Activated naive CD8-positive, alpha-beta T cell (primary cell): Measurements from ENCODE around the gene GUCA2A.

ENCODE experiments used
- H3K27ac Mint-ChIP-seq: one replicate; pipeline ENCODE4 v1.8.0; 2021; ENCODE audit warnings: mixed read lengths
- H3K27me3 Mint-ChIP-seq: one replicate; pipeline ENCODE4 v1.8.0; 2021; ENCODE audit warnings: mixed read lengths
- H3K36me3 Mint-ChIP-seq: one replicate; pipeline ENCODE4 v1.8.0; 2021; ENCODE audit warnings: mixed read lengths
- H3K4me1 Mint-ChIP-seq: one replicate; pipeline ENCODE4 v1.8.0; 2021; ENCODE audit warnings: low read depth, mixed read lengths
- H3K4me3 Mint-ChIP-seq: one replicate; pipeline ENCODE4 v1.8.0; 2021; ENCODE audit warnings: mild to moderate bottlenecking, mixed read lengths
- H3K9me3 Mint-ChIP-seq: one replicate; pipeline ENCODE4 v1.8.0; 2021; ENCODE audit warnings: low read depth, mixed read lengths

The GUCA2A gene

GRCh38 chr1:42136466-42136865, 28.1 kb downstream of the GUCA2A start:
- no peaks in the 10 kb centered on the region for H3K27me3 Mint-ChIP-seq
- no peaks in the 10 kb centered on the region for H3K9me3 Mint-ChIP-seq
- no peak overlapping the region for H3K27ac Mint-ChIP-seq
- H3K36me3 Mint-ChIP-seq: no peaks in the 10 kb centered on the region
- H3K4me3 Mint-ChIP-seq: no peak overlapping the region
- H3K4me1 Mint-ChIP-seq: no peaks in the 10 kb centered on the region

GRCh38 chr1:42135426-42135825, 29.1 kb downstream of the GUCA2A start:
- Mint-ChIP-seq H3K9me3 (no peaks in the 10 kb centered on the region), H3K36me3 (no peaks in the 10 kb centered on the region), H3K27ac (no peak overlapping the region), H3K4me1 (no peaks in the 10 kb centered on the region), H3K27me3 (no peaks in the 10 kb centered on the region), H3K4me3 (no peak overlapping the region)

GRCh38 chr1:42133809-42134526, 30.6 kb downstream of the GUCA2A start:
- no peaks in the 10 kb centered on the region for H3K4me1 Mint-ChIP-seq
- H3K36me3 Mint-ChIP-seq: no peaks in the 10 kb centered on the region
- no peaks in the 10 kb centered on the region for H3K27me3 Mint-ChIP-seq
- no peak overlapping the region for H3K27ac Mint-ChIP-seq
- no peak overlapping the region for H3K4me3 Mint-ChIP-seq
- no peaks in the 10 kb centered on the region for H3K9me3 Mint-ChIP-seq

- H3K27me3 Mint-ChIP-seq: no peaks in the 10 kb centered on the region
- H3K4me3 Mint-ChIP-seq: no peak overlapping the region
- H3K9me3 Mint-ChIP-seq: no peaks in the 10 kb centered on the region
- H3K27ac Mint-ChIP-seq: no peak overlapping the region
- H3K36me3 Mint-ChIP-seq: no peaks in the 10 kb centered on the region
- no peaks in the 10 kb centered on the region for H3K4me1 Mint-ChIP-seq
Measured at GRCh38 chr1:42133390-42133789, 31.2 kb downstream of the GUCA2A start.

GRCh38 chr1:42130061-42130660, 34.4 kb downstream of the GUCA2A start:
- Mint-ChIP-seq H3K27ac (no peak overlapping the region), H3K36me3 (no peaks in the 10 kb centered on the region)

GRCh38 chr1:42128964-42129363, 35.6 kb downstream of the GUCA2A start:
- H3K9me3 Mint-ChIP-seq: no peaks in the 10 kb centered on the region
- no peak overlapping the region for H3K4me3 Mint-ChIP-seq
- no peak overlapping the region for H3K27ac Mint-ChIP-seq
- no peaks in the 10 kb centered on the region for H3K36me3 Mint-ChIP-seq
- peaks cover 2% of the 10 kb centered on the region for H3K27me3 Mint-ChIP-seq
- no peaks in the 10 kb centered on the region for H3K4me1 Mint-ChIP-seq

More at GRCh38 chr1:42130061-42130660, 34.4 kb downstream of the GUCA2A start:
- Mint-ChIP-seq H3K4me3 (no peak overlapping the region), H3K4me1 (no peaks in the 10 kb centered on the region), H3K27me3 (peaks cover 1% of the 10 kb centered on the region), H3K9me3 (no peaks in the 10 kb centered on the region)

- H3K9me3 Mint-ChIP-seq: no peaks in the 10 kb centered on the region
- H3K4me1 Mint-ChIP-seq: no peaks in the 10 kb centered on the region
- peaks cover 3% of the 10 kb centered on the region for H3K27me3 Mint-ChIP-seq
- no peaks in the 10 kb centered on the region for H3K36me3 Mint-ChIP-seq
- H3K4me3 Mint-ChIP-seq: no peak overlapping the region
- H3K27ac Mint-ChIP-seq: no peak overlapping the region
Measured at GRCh38 chr1:42128499-42128898, 36.0 kb downstream of the GUCA2A start.

- no peak overlapping the region for H3K27ac Mint-ChIP-seq
- H3K27me3 Mint-ChIP-seq: peaks cover 3% of the 10 kb centered on the region
- H3K9me3 Mint-ChIP-seq: no peaks in the 10 kb centered on the region
- no peaks in the 10 kb centered on the region for H3K36me3 Mint-ChIP-seq
- no peaks in the 10 kb centered on the region for H3K4me1 Mint-ChIP-seq
- no peak overlapping the region for H3K4me3 Mint-ChIP-seq
Measured at GRCh38 chr1:42127767-42128166, 36.8 kb downstream of the GUCA2A start.

- no peak overlapping the region for H3K4me3 Mint-ChIP-seq
- no peaks in the 10 kb centered on the region for H3K9me3 Mint-ChIP-seq
- peaks cover 4% of the 10 kb centered on the region for H3K36me3 Mint-ChIP-seq
- peaks cover 4% of the 10 kb centered on the region for H3K27me3 Mint-ChIP-seq
- no peak overlapping the region for H3K27ac Mint-ChIP-seq
- H3K4me1 Mint-ChIP-seq: no peaks in the 10 kb centered on the region
Measured at GRCh38 chr1:42125552-42125951, 39.0 kb downstream of the GUCA2A start.

GRCh38 chr1:42122408-42122807, 42.1 kb downstream of the GUCA2A start:
- H3K9me3 Mint-ChIP-seq: no peaks in the 10 kb centered on the region
- H3K36me3 Mint-ChIP-seq: peaks cover 4% of the 10 kb centered on the region
- no peak overlapping the region for H3K4me3 Mint-ChIP-seq
- H3K27me3 Mint-ChIP-seq: peaks cover 4% of the 10 kb centered on the region
- H3K4me1 Mint-ChIP-seq: no peaks in the 10 kb centered on the region
- H3K27ac Mint-ChIP-seq: no peak overlapping the region

- Mint-ChIP-seq H3K4me3 (no peak overlapping the region), H3K4me1 (no peaks in the 10 kb centered on the region), H3K9me3 (no peaks in the 10 kb centered on the region), H3K36me3 (peaks cover 4% of the 10 kb centered on the region), H3K27ac (no peak overlapping the region), H3K27me3 (peaks cover 8% of the 10 kb centered on the region)
Measured at GRCh38 chr1:42118125-42118524, 46.4 kb downstream of the GUCA2A start.

GRCh38 chr1:42117214-42117613, 47.3 kb downstream of the GUCA2A start:
- peaks cover 4% of the 10 kb centered on the region for H3K36me3 Mint-ChIP-seq
- no peak overlapping the region for H3K27ac Mint-ChIP-seq
- H3K4me1 Mint-ChIP-seq: no peaks in the 10 kb centered on the region
- no peaks in the 10 kb centered on the region for H3K9me3 Mint-ChIP-seq
- peaks cover 8% of the 10 kb centered on the region for H3K27me3 Mint-ChIP-seq
- no peak overlapping the region for H3K4me3 Mint-ChIP-seq

GRCh38 chr1:42114229-42114628, 50.3 kb downstream of the GUCA2A start:
- H3K27me3 Mint-ChIP-seq: peaks cover 7% of the 10 kb centered on the region
- no peak overlapping the region for H3K27ac Mint-ChIP-seq
- no peaks in the 10 kb centered on the region for H3K4me1 Mint-ChIP-seq
- H3K4me3 Mint-ChIP-seq: no peak overlapping the region
- no peaks in the 10 kb centered on the region for H3K36me3 Mint-ChIP-seq
- H3K9me3 Mint-ChIP-seq: no peaks in the 10 kb centered on the region
